Type B pancreatic cell (in vitro differentiated cells): ENCODE data around the gene ALDOB. TPM values are rescaled to one million over a fixed set of nuclear protein-coding genes. Genes with fewer than 3 reads are reported as not detected.

ENCODE experiments used
- DNase-seq: peaks from one replicate; pipeline ENCODE4 v3.0.0; 2021; ENCODE audit warnings: mixed read lengths; ENCODE audit not compliant: unreplicated experiment; ENCODE audit errors: extremely low spot score
- H3K27ac Mint-ChIP-seq: 2 replicates; pipeline ENCODE4 v1.8.0; 2021; ENCODE audit warnings: mild to moderate bottlenecking, mixed read lengths
- H3K27me3 Mint-ChIP-seq: 2 replicates; pipeline ENCODE4 v1.8.0; 2021; ENCODE audit warnings: mixed read lengths
- H3K36me3 Mint-ChIP-seq: 2 replicates; pipeline ENCODE4 v1.8.0; 2021; ENCODE audit warnings: mixed read lengths
- H3K4me1 Mint-ChIP-seq: one replicate; pipeline ENCODE4 v1.8.0; 2021; ENCODE audit warnings: mixed read lengths; ENCODE audit not compliant: unreplicated experiment
- H3K4me3 Mint-ChIP-seq: 2 replicates; pipeline ENCODE4 v1.8.0; 2021; ENCODE audit warnings: mild to moderate bottlenecking, mixed read lengths
- H3K9me3 Mint-ChIP-seq: 2 replicates; pipeline ENCODE4 v1.8.0; 2021; ENCODE audit warnings: mixed read lengths
- total RNA-seq: library from RNA; stranded (reverse); gene quantifications from 2 replicates; pipeline ENCODE4 v1.2.1, GENCODE V29; 2021; ENCODE audit warnings: low replicate concordance
- TF ChIP-seq, protein P1 (sequence below): fragments of 200-600 bp; sonication (generic); conservative IDR thresholded peaks from 2 replicates; pipeline ENCODE4 v1.5.0; 2021; ENCODE audit warnings: antibody characterized with exemption, mild to moderate bottlenecking

Gene ALDOB
- total RNA-seq, 1 donor from 2014 or later = 30.5 TPM

DNA sequence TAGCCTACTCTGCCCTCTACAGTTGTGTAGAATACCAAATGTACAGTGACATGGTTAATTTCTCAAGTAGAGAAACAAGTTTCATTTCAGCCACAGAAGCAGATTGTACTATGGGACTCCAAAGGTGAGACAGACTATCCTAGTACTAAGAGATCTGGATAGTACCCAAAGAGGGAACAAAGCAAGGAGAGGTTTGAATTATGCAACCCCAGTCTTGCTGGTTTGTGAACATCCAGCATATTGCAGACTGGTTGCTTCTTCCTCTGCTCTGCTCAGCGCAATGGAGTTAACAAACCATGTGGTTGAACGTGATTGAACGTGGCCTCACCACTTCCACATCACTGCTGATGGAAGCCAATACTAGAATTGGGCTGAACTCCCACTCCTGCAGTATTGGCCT lies 43.3 kb upstream of the ALDOB start:
- Mint-ChIP-seq H3K27ac (peak overlapping the region; percentile 96), H3K27me3 (peaks cover under 1% of the 10 kb centered on the region), H3K9me3 (no peaks in the 10 kb centered on the region), H3K4me3 (no peak overlapping the region), H3K36me3 (peaks cover 18% of the 10 kb centered on the region), H3K4me1 (peaks cover 21% of the 10 kb centered on the region)
- no peak for DNase-seq
- TF ChIP-seq, protein P1, sequence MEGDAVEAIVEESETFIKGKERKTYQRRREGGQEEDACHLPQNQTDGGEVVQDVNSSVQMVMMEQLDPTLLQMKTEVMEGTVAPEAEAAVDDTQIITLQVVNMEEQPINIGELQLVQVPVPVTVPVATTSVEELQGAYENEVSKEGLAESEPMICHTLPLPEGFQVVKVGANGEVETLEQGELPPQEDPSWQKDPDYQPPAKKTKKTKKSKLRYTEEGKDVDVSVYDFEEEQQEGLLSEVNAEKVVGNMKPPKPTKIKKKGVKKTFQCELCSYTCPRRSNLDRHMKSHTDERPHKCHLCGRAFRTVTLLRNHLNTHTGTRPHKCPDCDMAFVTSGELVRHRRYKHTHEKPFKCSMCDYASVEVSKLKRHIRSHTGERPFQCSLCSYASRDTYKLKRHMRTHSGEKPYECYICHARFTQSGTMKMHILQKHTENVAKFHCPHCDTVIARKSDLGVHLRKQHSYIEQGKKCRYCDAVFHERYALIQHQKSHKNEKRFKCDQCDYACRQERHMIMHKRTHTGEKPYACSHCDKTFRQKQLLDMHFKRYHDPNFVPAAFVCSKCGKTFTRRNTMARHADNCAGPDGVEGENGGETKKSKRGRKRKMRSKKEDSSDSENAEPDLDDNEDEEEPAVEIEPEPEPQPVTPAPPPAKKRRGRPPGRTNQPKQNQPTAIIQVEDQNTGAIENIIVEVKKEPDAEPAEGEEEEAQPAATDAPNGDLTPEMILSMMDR = no peak

DNA sequence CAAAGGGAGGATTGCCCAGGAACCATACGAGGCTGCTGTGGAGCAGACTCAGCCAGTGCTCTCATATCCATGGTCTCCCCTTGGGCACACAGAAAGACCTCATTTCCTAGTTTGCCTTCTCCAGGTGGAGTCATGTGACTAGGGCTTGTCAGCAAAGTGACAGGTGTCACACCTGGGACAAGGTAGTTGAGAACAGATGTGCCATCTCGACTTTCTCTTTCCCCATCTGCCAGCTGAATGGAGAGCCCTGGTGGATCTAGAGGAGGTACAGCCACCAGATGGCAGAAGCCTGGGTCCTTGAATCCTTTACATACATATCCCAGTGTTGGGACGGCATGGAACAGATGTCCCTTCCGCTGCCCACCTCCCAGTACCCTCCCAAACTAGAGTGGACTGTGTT lies 42.9 kb upstream of the ALDOB start:
- TF ChIP-seq, protein P1 = no peak
- H3K4me1 Mint-ChIP-seq = peaks cover 19% of the 10 kb centered on the region
- DNase-seq = no peak
- H3K27ac Mint-ChIP-seq = peak overlapping the region; percentile 96
- H3K36me3 Mint-ChIP-seq = peaks cover 21% of the 10 kb centered on the region
- no peaks in the 10 kb centered on the region for H3K9me3 Mint-ChIP-seq
- no peaks in the 10 kb centered on the region for H3K27me3 Mint-ChIP-seq
- H3K4me3 Mint-ChIP-seq = no peak overlapping the region

DNA sequence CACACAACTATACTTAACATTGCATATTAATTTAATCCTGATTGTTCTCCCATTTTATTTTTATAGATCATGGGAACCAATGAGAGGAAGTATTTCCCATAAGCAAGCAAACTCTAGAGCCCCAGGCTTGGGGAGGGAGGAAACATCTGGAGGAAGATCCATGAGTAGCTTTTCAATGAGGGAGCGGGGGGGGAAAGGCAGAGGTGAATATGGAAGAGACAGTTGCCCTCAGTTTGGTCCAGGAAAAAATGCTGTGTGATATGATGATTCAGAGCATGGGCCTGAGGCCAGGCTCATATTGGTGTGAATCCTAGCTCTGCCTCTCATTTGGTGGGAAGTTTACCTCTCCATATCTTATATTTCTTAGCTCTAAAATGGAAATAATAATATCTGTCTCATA lies 42.2 kb upstream of the ALDOB start:
- Mint-ChIP-seq H3K36me3 (peaks cover 24% of the 10 kb centered on the region), H3K4me1 (peaks cover 19% of the 10 kb centered on the region), H3K4me3 (no peak overlapping the region), H3K9me3 (no peaks in the 10 kb centered on the region), H3K27ac (no peak overlapping the region), H3K27me3 (no peaks in the 10 kb centered on the region)
- TF ChIP-seq, protein P1 = no peak
- no peak for DNase-seq

DNA sequence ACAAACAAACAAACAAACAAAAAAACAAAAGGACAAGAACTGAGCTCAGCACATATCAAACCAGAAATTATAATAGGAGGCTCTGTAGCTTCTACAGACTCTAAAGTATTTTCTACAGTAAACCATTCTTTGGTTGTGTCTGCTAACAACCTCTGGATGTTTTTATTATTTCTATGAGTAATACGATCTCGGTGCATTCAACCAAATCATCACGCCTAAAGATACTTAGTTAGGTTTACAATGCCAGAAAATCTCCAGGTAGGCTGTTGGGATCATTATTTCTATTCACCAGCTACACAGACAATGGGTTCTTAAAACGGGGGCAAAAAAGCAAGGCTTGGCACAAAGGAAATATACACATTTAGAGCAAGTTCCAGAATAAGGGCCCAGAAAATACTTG lies 41.6 kb upstream of the ALDOB start:
- Mint-ChIP-seq H3K4me3 (no peak overlapping the region), H3K4me1 (peaks cover 15% of the 10 kb centered on the region), H3K9me3 (no peaks in the 10 kb centered on the region), H3K36me3 (peaks cover 26% of the 10 kb centered on the region), H3K27ac (no peak overlapping the region), H3K27me3 (no peaks in the 10 kb centered on the region)
- DNase-seq = no peak
- TF ChIP-seq, protein P1 = no peak

DNA sequence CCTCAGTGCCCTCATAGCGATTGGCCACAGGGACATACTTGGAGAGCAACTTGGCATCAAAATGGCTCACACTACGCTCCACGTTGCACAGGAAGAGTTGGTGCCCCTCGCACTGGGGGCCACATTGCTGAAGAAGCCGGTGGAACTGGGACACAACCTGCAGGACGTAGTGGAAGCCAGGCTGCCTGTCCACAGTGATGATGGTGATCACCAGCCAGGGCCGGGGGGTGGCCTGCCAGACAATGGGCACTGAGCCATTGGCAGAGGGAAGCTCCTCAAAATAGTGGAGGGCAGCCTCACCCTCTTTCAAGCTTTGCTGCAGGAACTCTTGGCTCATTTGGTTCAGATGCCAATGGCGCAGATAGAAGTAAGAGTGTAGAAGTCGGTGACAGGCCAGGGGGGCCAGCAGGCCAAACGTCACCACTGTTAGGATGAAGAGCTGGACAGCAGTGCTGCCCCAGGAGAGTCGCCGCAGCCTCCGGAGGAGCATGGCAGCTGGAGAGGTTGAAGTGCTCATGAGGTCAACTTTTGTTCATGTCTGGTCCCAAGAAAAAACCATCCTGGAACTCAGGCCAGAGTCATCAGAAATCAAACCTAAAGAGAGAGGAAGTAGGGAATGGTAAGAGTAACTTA lies 41.1 kb upstream of the ALDOB start:
- Mint-ChIP-seq H3K27me3 (no peaks in the 10 kb centered on the region), H3K27ac (no peak overlapping the region), H3K4me1 (peaks cover 12% of the 10 kb centered on the region), H3K36me3 (peaks cover 30% of the 10 kb centered on the region), H3K9me3 (no peaks in the 10 kb centered on the region), H3K4me3 (no peak overlapping the region)
- TF ChIP-seq, protein P1 = no peak
- no peak for DNase-seq

DNA sequence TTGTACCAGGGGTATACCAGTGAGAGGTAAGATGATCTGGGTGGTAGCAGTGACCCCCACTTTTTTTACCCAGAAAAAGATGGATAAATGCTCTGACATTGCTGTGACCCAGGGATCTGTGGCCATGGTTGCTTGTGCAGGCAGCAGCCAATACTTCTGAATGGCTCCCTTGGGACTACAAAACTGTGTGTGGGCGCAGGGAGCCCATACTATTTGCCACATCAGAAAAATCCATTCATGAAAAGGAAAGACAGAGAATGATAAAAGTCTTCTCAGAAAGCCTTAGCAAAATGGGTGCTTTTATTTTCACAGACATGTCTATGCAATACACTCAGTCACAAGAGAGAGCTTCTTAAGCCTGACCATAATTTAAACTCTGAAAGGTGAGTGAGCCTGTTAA lies 37.3 kb upstream of the ALDOB start:
- Mint-ChIP-seq H3K27me3 (no peaks in the 10 kb centered on the region), H3K9me3 (no peaks in the 10 kb centered on the region), H3K4me3 (no peak overlapping the region), H3K27ac (no peak overlapping the region), H3K36me3 (peaks cover 30% of the 10 kb centered on the region), H3K4me1 (no peaks in the 10 kb centered on the region)
- no peak for DNase-seq
- TF ChIP-seq, protein P1 = no peak
